ENCODE results near the gene LTBP1. TPM values are rescaled to one million over a fixed set of nuclear protein-coding genes. Genes with fewer than 3 reads are reported as not detected.

Gene LTBP1
- total and polyA plus RNA-seq, 4 donors: 5.8 to 57.6 (median 10.2) TPM

DNA sequence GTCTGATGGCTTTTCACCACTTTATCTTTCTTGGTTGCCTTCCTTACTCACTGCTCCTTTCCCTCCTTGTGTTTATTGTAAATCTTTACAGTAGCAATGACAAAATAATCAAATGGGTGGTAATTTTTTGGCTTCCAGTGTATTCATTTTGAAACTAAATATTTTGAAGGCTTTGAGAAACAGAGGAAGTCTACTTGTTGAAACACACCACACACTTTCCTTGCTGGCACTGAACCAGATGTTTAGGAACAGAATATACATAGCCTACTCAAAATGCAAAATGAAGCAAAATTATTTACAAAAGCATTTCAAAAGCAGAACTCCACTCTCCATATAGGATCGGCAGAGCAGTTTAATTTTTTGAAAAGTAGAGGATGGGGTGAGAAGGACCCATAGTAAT is 189.8 kb downstream of the LTBP1 start (continued):
- no peak for TF ChIP-seq ZBTB33 (IDR thresholded peaks at IDR 0.05)

DNA sequence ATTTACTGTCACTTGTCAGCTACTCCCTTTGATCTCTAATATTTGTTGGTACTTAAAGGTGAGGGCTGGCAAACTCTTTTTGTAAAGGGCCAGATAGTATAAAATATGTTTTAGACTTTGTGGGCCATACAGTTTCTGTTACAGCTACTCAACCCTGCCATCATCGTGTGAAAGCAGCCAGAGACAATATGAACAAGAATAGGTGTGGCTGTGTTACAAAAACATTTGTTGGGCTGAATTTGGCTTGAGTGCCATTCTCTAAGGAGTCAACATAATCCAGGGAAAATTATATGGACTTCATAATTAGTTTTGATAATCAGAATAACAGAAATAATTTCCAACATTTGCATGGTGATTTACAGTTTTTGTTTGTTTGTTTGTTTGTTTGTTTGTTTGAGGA is 190.6 kb downstream of the LTBP1 start:
- no peak overlapping the region for H3K9ac ChIP-seq (ENCODE audit: low read depth in 1 of 2, low read length in 2 of 2)
- no peaks in the 10 kb centered on the region for H3K9me3 ChIP-seq (ENCODE audit: control insufficient read depth in 4 of 4, low read length in 3 of 4)
- H3K27me3 ChIP-seq (ENCODE audit: control insufficient read depth in 4 of 4, insufficient read depth in 4 of 4, low read length in 3 of 4): no peaks in the 10 kb centered on the region
- no peak for DNase-seq (ENCODE audit: low spot score)
- H3K4me1 ChIP-seq (ENCODE audit: control insufficient read depth in 4 of 4, insufficient read depth in 4 of 4, low read length in 3 of 4): peaks cover 0 to 21% (median 15%) of the 10 kb centered on the region in 4 donors
- TF ChIP-seq CTCF (IDR thresholded peaks at IDR 0.05; ENCODE audit: low read depth, low read length, missing input control) (no peak), FOXA1 (IDR thresholded peaks at IDR 0.05) (no peak)
- peaks cover 0 to 1% (median 0%) of the 10 kb centered on the region in 4 donors for H3K36me3 ChIP-seq (ENCODE audit: control insufficient read depth in 4 of 4, insufficient read depth in 3 of 4, low read depth in 1 of 4, low read length in 3 of 4)
- H3K4me3 ChIP-seq (ENCODE audit: low read depth in 1 of 3, low read length in 3 of 3): no peak overlapping the region
- 92% methylated on average over 1 of the region's 1 CpG for WGBS
- H3K27ac ChIP-seq (ENCODE audit: low read depth in 1 of 2, low read length in 2 of 2): no peak overlapping the region

DNA sequence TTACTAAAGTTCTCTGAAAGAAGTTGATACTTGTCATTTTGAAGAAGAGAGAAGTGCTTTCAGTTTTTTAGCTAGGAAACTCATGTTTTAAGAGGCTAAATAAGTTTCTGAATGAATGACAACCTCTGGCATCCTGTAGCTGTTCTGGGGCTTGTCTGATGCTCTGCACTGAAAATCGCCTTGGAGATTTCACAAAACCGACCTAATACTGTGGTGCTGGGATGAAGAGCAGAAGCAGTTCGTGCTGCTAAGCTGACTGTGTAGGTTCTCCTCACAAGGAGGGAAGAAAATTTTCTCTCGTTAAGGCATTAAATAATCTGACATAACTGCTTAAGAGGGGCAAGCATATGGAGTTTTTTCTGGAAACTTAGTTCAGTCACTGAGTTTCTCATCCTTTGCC is 193.2 kb downstream of the LTBP1 start:
- H3K4me1 ChIP-seq (ENCODE audit: control insufficient read depth in 4 of 4, insufficient read depth in 4 of 4, low read length in 3 of 4): peaks cover 0 to 1% (median under 1%) of the 10 kb centered on the region in 4 donors
- no peaks in the 10 kb centered on the region for H3K27me3 ChIP-seq (ENCODE audit: control insufficient read depth in 4 of 4, insufficient read depth in 4 of 4, low read length in 3 of 4)
- H3K27ac ChIP-seq (ENCODE audit: low read depth in 1 of 2, low read length in 2 of 2): no peak overlapping the region
- TF ChIP-seq, protein P1, sequence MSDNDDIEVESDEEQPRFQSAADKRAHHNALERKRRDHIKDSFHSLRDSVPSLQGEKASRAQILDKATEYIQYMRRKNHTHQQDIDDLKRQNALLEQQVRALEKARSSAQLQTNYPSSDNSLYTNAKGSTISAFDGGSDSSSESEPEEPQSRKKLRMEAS (IDR thresholded peaks at IDR 0.05): no peak
- no peak for TF ChIP-seq JUND (IDR thresholded peaks at IDR 0.05)
- no peak for TF ChIP-seq HNF4G (IDR thresholded peaks at IDR 0.05)
- no peak for DNase-seq (ENCODE audit: low spot score)
- H3K9ac ChIP-seq (ENCODE audit: low read depth in 1 of 2, low read length in 2 of 2): no peak overlapping the region
- 94% methylated on average over 4 of the region's 4 CpGs for WGBS
- no peaks in the 10 kb centered on the region for H3K9me3 ChIP-seq (ENCODE audit: control insufficient read depth in 4 of 4, low read length in 3 of 4)
- H3K4me3 ChIP-seq (ENCODE audit: low read depth in 1 of 3, low read length in 3 of 3): no peak overlapping the region
- H3K36me3 ChIP-seq (ENCODE audit: control insufficient read depth in 4 of 4, insufficient read depth in 3 of 4, low read depth in 1 of 4, low read length in 3 of 4): peaks cover 0 to 1% (median 0%) of the 10 kb centered on the region in 4 donors

- Histone ChIP-seq H3K9me3 (ENCODE audit: control insufficient read depth in 4 of 4, low read length in 3 of 4) (no peaks in the 10 kb centered on the region), H3K27ac (ENCODE audit: low read depth in 1 of 2, low read length in 2 of 2) (no peak overlapping the region), H3K4me1 (ENCODE audit: control insufficient read depth in 4 of 4, insufficient read depth in 4 of 4, low read length in 3 of 4) (no peaks in the 10 kb centered on the region), H3K9ac (ENCODE audit: low read depth in 1 of 2, low read length in 2 of 2) (no peak overlapping the region), H3K36me3 (ENCODE audit: control insufficient read depth in 4 of 4, insufficient read depth in 3 of 4, low read depth in 1 of 4, low read length in 3 of 4) (peaks cover 0 to 1% (median 0%) of the 10 kb centered on the region in 4 donors), H3K27me3 (ENCODE audit: control insufficient read depth in 4 of 4, insufficient read depth in 4 of 4, low read length in 3 of 4) (no peaks in the 10 kb centered on the region), H3K4me3 (ENCODE audit: low read depth in 1 of 3, low read length in 3 of 3) (no peak overlapping the region)
- 94% methylated on average over 5 of the region's 5 CpGs for WGBS
- no peak for DNase-seq (ENCODE audit: low spot score)
- TF ChIP-seq RAD21 (IDR thresholded peaks at IDR 0.05): no peak
- no peak for TF ChIP-seq FOXA1 (IDR thresholded peaks at IDR 0.05)
- no peak for TF ChIP-seq ZBTB33 (IDR thresholded peaks at IDR 0.05)
- no peak for TF ChIP-seq GABPA (IDR thresholded peaks at IDR 0.05 in 1 of 2, conservative IDR thresholded peaks at IDR 0.05 in 1 of 2)
- TF ChIP-seq EGR1 (IDR thresholded peaks at IDR 0.05; ENCODE audit: low read depth in 2 of 2): no peak
- TF ChIP-seq HNF4A (conservative IDR thresholded peaks at IDR 0.05): no peak
- no peak for TF ChIP-seq RXRA (IDR thresholded peaks at IDR 0.05)
- TF ChIP-seq FOXA2 (IDR thresholded peaks at IDR 0.05): no peak
- TF ChIP-seq, protein P1 (IDR thresholded peaks at IDR 0.05): no peak
- TF ChIP-seq SP1 (IDR thresholded peaks at IDR 0.05): no peak
- TF ChIP-seq HNF4G (IDR thresholded peaks at IDR 0.05): no peak
- TF ChIP-seq TAF1 (conservative IDR thresholded peaks at IDR 0.05): no peak
- no peak for TF ChIP-seq JUND (IDR thresholded peaks at IDR 0.05)
- TF ChIP-seq, protein P2, sequence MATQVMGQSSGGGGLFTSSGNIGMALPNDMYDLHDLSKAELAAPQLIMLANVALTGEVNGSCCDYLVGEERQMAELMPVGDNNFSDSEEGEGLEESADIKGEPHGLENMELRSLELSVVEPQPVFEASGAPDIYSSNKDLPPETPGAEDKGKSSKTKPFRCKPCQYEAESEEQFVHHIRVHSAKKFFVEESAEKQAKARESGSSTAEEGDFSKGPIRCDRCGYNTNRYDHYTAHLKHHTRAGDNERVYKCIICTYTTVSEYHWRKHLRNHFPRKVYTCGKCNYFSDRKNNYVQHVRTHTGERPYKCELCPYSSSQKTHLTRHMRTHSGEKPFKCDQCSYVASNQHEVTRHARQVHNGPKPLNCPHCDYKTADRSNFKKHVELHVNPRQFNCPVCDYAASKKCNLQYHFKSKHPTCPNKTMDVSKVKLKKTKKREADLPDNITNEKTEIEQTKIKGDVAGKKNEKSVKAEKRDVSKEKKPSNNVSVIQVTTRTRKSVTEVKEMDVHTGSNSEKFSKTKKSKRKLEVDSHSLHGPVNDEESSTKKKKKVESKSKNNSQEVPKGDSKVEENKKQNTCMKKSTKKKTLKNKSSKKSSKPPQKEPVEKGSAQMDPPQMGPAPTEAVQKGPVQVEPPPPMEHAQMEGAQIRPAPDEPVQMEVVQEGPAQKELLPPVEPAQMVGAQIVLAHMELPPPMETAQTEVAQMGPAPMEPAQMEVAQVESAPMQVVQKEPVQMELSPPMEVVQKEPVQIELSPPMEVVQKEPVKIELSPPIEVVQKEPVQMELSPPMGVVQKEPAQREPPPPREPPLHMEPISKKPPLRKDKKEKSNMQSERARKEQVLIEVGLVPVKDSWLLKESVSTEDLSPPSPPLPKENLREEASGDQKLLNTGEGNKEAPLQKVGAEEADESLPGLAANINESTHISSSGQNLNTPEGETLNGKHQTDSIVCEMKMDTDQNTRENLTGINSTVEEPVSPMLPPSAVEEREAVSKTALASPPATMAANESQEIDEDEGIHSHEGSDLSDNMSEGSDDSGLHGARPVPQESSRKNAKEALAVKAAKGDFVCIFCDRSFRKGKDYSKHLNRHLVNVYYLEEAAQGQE (IDR thresholded peaks at IDR 0.05): no peak
- no peak for TF ChIP-seq NR2F2 (IDR thresholded peaks at IDR 0.05)
Observed at GRCh38 chr2:33141476-33141875, 194.7 kb downstream of the LTBP1 start.

All from liver (tissue), 9 donors.